HG02870 (cell line): ENCODE data around the gene PCK1.

Experiments used
- ATAC-seq: cut with Tn5 transposase; IDR thresholded peaks from one replicate; pipeline ENCODE4 v1.9.1; 2021; ENCODE audit warnings: mild to moderate bottlenecking, moderate library complexity; ENCODE audit not compliant: unreplicated experiment

The PCK1 gene

GRCh38 chr20:57536120-57536708 is 24.7 kb upstream of the PCK1 start:
- ATAC-seq, result no peak

GRCh38 chr20:57536771-57537724 is 23.9 kb upstream of the PCK1 start:
- ATAC-seq, result no peak

GRCh38 chr20:57537822-57538221 is 23.1 kb upstream of the PCK1 start:
- ATAC-seq, result no peak

- no peak for ATAC-seq
These were observed 21.0 kb upstream of the PCK1 start for GRCh38 chr20:57539889-57540288.

- no peak for ATAC-seq
These were observed 19.9 kb upstream of the PCK1 start for GRCh38 chr20:57540890-57541580.

- ATAC-seq, result no peak
These were observed 17.2 kb upstream of the PCK1 start for GRCh38 chr20:57543754-57544153.

GRCh38 chr20:57544838-57545564 is 15.9 kb upstream of the PCK1 start:
- ATAC-seq, result no peak

- ATAC-seq, result no peak
These were observed 14.8 kb upstream of the PCK1 start for GRCh38 chr20:57545927-57546662.

- no peak for ATAC-seq
These were observed 13.8 kb upstream of the PCK1 start for GRCh38 chr20:57546956-57547649.

- ATAC-seq, result no peak
These were observed 12.5 kb upstream of the PCK1 start for GRCh38 chr20:57548177-57549058.

GRCh38 chr20:57552471-57552870 is 8.4 kb upstream of the PCK1 start:
- ATAC-seq, result no peak

- no peak for ATAC-seq
These were observed 7.4 kb upstream of the PCK1 start for GRCh38 chr20:57553376-57554018.

- no peak for ATAC-seq
These were observed 5.3 kb upstream of the PCK1 start for GRCh38 chr20:57555457-57556184.

- no peak for ATAC-seq
These were observed 4.0 kb upstream of the PCK1 start for GRCh38 chr20:57556980-57557274.

- ATAC-seq, result no peak
These were observed 2.8 kb upstream of the PCK1 start for GRCh38 chr20:57557926-57558613.

- ATAC-seq, result no peak
These were observed 2.2 kb upstream of the PCK1 start for GRCh38 chr20:57558614-57559288.

GRCh38 chr20:57559289-57559634 is 1.6 kb upstream of the PCK1 start:
- ATAC-seq, result no peak
